Lower leg skin (tissue), 3 donors: ENCODE data around the gene RAPH1.

Source experiments
- CTCF ChIP-seq, 3 donors: fragments of 450-650 bp; IDR thresholded peaks; one replicate each; pipeline ENCODE4 v1.5.1; 2016; ENCODE audit warnings: antibody characterized with exemption in 3 of 3, mild to moderate bottlenecking in 3 of 3, moderate library complexity in 2 of 3
- POLR2A ChIP-seq, 2 donors: fragments of 450-650 bp; IDR thresholded peaks; one replicate each; pipeline ENCODE4 v1.6.1; 2016 to 2017; ENCODE audit warnings: antibody characterized with exemption in 2 of 2, mild to moderate bottlenecking in 1 of 2, moderate library complexity in 1 of 2

GRCh38 chr2:203500951-203501350 lies 34.1 kb downstream of the RAPH1 start:
- TF ChIP-seq CTCF (IDR thresholded peaks at IDR 0.05) (no peak), POLR2A (IDR thresholded peaks at IDR 0.05) (no peak)
